Memory B cell (primary cell): ENCODE results near the gene RANBP3.
"Not testable (repeated sequence)": the region's sequence is repeated elsewhere in the genome, so short reads cannot be mapped to it uniquely, and the experiment has no call there.

ENCODE experiments used
- ATAC-seq: fragments of 150-1000 bp; cut with Tn5 transposase; 2 replicates; pipeline ENCODE4 v1.10.0; 2021; ENCODE audit warnings: low read depth, mild to moderate bottlenecking, moderate library complexity
- DNase-seq, 2 donors: peaks; one replicate each; pipeline ENCODE4 v3.0.0; 2022; ENCODE audit warnings: low spot score in 2 of 2
- H3K27ac Mint-ChIP-seq: one replicate; pipeline ENCODE4 v1.8.0; 2022; ENCODE audit warnings: mild to moderate bottlenecking, moderate library complexity, mixed read lengths
- H3K27me3 Mint-ChIP-seq: one replicate; pipeline ENCODE4 v1.8.0; 2022; ENCODE audit warnings: mixed read lengths
- H3K36me3 Mint-ChIP-seq: one replicate; pipeline ENCODE4 v1.8.0; 2022; ENCODE audit warnings: mild to moderate bottlenecking, mixed read lengths
- H3K4me1 Mint-ChIP-seq: one replicate; pipeline ENCODE4 v1.8.0; 2022; ENCODE audit warnings: mixed read lengths
- H3K4me3 Mint-ChIP-seq: one replicate; pipeline ENCODE4 v1.8.0; 2022; ENCODE audit warnings: mild to moderate bottlenecking, moderate library complexity, mixed read lengths
- H3K9me3 Mint-ChIP-seq: one replicate; pipeline ENCODE4 v1.8.0; 2022; ENCODE audit warnings: mixed read lengths

The RANBP3 gene

DNA sequence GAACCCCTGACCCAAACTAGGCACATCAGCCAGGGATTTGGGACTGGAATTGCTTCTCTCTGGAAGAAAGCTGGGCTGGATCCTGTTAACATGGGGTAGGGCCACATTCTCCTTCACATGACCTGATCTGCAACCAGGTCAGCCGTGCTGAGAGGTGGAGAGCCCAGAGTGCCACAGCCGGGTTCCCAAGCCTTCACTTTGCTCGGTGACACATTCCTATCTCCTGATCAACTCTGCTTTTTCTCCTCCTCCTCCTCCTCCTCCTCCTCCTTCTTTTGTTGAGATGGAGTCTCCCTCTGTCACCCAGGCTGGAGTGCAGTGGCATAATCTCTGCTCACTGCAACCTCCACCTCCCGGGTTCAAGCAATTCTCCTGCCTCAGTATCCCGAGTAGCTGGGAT, 7.9 kb upstream of the RANBP3 start:
- H3K4me1 Mint-ChIP-seq, result not testable (repeated sequence)

DNA sequence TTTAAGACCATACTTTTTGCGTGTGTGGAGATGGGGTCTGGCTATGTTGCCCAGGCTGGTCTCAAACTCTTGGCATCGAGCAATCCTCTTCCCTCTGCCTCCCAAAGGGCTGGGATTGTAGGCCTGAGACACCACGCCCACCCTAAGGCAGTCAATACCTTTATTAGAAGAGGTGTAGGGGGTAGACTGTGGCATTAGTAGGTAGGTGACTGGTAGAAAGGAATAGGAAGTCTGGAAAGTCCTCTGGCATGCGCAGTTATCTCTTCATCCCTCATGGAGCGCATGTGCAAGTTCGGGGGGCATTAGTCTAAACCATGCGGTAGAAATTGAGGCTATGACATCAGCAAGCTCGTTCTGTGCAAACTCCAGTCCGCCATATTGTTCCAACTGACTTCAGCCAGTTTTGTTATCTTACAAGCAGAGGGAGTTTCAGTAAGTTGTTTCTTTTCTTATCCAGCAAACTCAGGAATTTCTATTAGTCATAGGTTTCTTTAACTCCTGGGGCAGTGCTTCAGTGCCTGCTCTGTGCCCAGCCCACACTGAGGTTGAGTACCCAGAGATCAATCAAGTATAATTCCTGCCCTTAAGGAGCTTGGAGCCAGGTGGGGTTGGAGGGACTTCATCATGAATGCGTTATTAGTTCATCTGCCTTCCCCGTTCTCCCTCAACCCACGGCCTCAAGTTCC, 7.3 kb upstream of the RANBP3 start:
- no peak for ATAC-seq
- Mint-ChIP-seq H3K4me1 (peaks cover 7% of the 10 kb centered on the region), H3K27ac (no peak overlapping the region), H3K36me3 (no peaks in the 10 kb centered on the region), H3K4me3 (no peak overlapping the region), H3K27me3 (peaks cover 2% of the 10 kb centered on the region), H3K9me3 (no peaks in the 10 kb centered on the region)
- no peak for DNase-seq

More for the DNA sequence above, 7.9 kb upstream of the RANBP3 start:
- not testable (repeated sequence) for ATAC-seq, H3K36me3 Mint-ChIP-seq, H3K27ac Mint-ChIP-seq, DNase-seq, H3K9me3 Mint-ChIP-seq, H3K4me3 Mint-ChIP-seq, H3K27me3 Mint-ChIP-seq

DNA sequence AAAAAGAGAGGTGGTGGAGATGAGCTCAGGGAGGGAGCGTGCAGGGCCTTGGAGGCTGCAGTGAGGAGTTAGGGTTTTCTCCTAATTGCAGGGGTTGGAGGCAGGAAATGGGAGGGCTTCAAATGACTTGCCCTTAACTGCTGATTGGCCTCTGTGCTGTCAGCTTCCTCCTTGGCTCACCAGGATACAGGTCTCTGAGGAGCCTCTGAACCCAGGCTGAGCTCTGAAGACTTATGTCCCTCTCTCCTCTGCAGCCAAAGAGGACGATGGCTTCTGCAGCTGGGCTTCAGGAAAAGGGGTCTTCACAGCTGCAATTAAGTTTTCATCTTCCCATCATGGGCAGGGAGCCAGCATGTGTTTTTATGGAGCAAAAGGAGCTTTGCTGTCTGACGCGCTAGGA, 6.7 kb upstream of the RANBP3 start:
- ATAC-seq, result no peak
- no peak overlapping the region for H3K4me3 Mint-ChIP-seq
- no peaks in the 10 kb centered on the region for H3K9me3 Mint-ChIP-seq
- no peak for DNase-seq
- H3K27me3 Mint-ChIP-seq, result peaks cover under 1% of the 10 kb centered on the region
- H3K27ac Mint-ChIP-seq, result no peak overlapping the region
- no peaks in the 10 kb centered on the region for H3K36me3 Mint-ChIP-seq
- peaks cover 7% of the 10 kb centered on the region for H3K4me1 Mint-ChIP-seq

DNA sequence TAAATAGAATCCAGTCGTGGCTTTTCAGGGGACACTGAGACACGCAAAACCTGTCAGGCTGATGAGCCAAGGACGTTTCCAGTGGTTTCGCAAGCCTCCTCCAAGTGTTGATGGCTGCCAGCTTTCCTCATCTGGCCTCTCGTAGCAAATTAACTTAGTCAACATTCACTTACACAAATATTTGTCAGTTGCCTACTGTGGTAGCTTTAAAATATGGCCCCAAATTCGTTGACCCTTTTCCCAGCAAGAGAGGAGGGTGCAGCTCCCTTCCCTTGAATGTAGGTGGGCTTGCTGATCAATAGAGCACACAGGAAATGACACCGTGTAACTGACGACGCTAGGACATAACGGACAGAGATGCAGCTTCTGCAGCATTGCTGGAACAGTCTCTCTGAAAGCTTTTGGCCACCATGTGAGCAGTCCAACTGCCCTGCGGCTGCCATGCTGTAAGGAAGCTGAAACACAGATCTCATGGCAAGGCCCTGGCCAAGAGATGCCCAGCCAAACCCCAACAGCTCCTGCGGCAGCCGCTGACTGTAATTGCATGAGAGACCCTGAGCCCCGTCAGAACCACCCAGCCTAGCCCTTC, 5.5 kb upstream of the RANBP3 start:
- Mint-ChIP-seq H3K27me3 (no peaks in the 10 kb centered on the region), H3K4me1 (peaks cover 12% of the 10 kb centered on the region), H3K9me3 (no peaks in the 10 kb centered on the region), H3K27ac (no peak overlapping the region), H3K36me3 (no peaks in the 10 kb centered on the region), H3K4me3 (no peak overlapping the region)
- ATAC-seq, result no peak
- no peak for DNase-seq

DNA sequence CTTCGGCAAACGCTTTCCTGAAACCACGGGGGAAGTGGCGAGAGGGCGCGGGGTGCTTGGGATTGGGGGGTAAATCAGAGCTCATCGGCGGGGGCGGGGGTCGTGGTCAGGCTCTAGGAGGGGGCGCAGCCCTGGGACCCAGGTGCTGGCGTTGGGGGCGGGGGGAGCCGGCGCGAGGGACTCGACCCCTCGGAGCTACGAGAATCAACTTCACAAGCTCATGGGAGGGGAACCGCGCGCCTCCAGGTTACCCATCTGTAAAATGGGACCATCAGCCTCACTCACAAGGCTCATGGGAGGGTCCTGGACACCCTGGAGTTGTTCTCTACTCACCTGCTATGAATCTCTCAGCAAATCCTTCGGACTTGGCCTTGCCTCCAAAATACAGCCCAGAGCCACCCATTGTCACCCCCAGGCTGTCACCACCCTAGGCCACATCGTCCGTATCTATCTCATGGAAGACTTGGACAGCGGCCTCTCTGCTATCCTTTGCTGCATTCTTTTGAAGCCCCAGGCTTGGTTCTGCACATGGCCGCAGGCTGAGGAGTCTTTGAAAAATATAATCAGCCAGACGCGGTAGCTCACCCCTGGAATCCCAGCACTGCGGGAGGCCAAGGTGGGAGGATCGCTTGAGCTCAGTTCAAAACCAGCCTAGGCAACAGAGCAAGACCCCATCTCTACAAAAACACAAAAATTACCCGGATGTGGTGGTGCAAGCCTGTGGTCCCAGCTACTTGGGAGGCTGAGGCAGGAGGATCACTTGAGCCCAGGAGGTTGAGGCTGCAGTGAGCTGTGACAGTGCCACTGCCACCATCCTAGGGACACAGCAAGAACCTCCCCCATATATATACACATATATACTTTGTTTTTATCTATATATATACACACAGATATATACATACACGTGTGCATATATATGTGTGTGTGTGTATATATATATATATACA, 939 bp upstream of the RANBP3 start:
- peaks cover 12% of the 10 kb centered on the region for H3K36me3 Mint-ChIP-seq
- peak overlapping the region; percentile 92 for H3K27ac Mint-ChIP-seq
- ATAC-seq (no peak), DNase-seq (no peak)
- no peaks in the 10 kb centered on the region for H3K9me3 Mint-ChIP-seq
- H3K4me1 Mint-ChIP-seq, result peaks cover 39% of the 10 kb centered on the region
- H3K27me3 Mint-ChIP-seq, result no peaks in the 10 kb centered on the region
- peak overlapping the region; percentile 98 for H3K4me3 Mint-ChIP-seq

DNA sequence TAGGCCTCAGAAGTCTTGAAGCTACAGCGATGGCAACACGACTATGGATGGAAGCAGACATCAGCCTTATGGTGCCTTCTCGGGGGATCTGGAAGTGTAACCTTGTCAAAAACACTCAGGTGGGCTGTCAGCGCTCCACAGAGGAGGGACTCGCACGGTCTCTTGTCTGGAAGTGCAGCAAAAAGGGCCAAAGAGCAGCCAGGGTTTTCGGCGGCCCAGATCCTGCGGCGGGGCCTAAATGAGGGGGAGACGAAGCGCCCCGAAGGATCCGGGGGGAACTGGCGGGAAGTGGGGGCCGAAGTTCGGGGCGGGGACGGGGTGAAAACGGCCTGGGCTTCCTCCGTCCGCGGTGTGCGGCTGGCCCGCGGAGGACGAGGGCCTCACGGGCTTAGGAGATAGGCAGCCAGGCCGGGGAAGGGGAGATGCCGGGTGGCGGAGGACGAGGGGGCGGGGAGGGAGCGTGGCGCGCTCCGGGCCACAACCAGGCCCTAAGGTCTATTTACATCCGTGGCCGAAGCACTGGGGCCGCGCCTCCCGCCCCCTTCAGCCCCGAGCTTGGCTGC, 637 bp downstream of the RANBP3 start:
- ATAC-seq (no peak), DNase-seq (no peak)
- H3K36me3 Mint-ChIP-seq, result peaks cover 12% of the 10 kb centered on the region
- peak overlapping the region; percentile 98 for H3K4me3 Mint-ChIP-seq
- peaks cover 42% of the 10 kb centered on the region for H3K4me1 Mint-ChIP-seq
- no peaks in the 10 kb centered on the region for H3K9me3 Mint-ChIP-seq
- H3K27me3 Mint-ChIP-seq, result no peaks in the 10 kb centered on the region
- peak overlapping the region; percentile 95 for H3K27ac Mint-ChIP-seq

DNA sequence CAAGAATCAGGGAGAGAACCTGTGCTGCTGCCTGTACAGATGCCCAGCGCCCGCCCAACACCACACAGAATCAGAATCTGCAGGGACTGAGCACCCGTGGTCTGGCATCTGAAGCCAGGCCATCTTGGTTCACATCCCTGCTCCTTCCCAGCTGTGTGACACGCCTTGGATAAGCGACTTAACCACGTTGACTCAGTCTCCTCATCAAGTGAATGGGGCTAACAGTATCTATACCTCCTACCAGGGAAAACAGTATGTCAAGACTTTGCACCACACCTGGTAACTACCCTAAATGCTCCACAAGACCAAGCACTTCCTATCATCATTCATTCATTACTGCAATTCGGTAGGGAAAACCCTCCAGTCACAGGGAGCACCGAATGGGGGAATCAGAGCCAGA, 1.2 kb downstream of the RANBP3 start:
- Mint-ChIP-seq H3K9me3 (no peaks in the 10 kb centered on the region), H3K4me3 (peak overlapping the region; percentile 98), H3K36me3 (peaks cover 12% of the 10 kb centered on the region), H3K27me3 (no peaks in the 10 kb centered on the region), H3K4me1 (peaks cover 45% of the 10 kb centered on the region), H3K27ac (peak overlapping the region; percentile 95)
- ATAC-seq, result no peak
- DNase-seq, result no peak

DNA sequence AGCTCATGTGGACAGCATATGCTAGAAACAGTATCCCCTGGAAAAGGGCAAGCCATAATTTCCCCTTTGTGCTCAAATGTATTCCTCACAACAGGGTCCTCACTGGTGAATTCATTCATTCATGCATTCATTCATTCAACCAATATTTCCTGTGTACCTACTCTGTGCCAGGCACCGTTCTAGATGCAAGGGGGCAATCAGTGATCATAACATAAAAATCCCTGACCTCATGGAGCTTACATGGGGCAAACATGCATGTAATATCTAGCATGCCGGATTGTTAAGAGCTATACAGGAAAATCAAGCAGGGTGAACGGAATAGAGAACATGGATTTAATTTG, 2.6 kb downstream of the RANBP3 start:
- Mint-ChIP-seq H3K9me3 (no peaks in the 10 kb centered on the region), H3K4me3 (peak overlapping the region; percentile 98), H3K27me3 (no peaks in the 10 kb centered on the region), H3K4me1 (peaks cover 48% of the 10 kb centered on the region), H3K36me3 (peaks cover 12% of the 10 kb centered on the region), H3K27ac (peak overlapping the region; percentile 54)
- ATAC-seq (no peak), DNase-seq (no peak)

DNA sequence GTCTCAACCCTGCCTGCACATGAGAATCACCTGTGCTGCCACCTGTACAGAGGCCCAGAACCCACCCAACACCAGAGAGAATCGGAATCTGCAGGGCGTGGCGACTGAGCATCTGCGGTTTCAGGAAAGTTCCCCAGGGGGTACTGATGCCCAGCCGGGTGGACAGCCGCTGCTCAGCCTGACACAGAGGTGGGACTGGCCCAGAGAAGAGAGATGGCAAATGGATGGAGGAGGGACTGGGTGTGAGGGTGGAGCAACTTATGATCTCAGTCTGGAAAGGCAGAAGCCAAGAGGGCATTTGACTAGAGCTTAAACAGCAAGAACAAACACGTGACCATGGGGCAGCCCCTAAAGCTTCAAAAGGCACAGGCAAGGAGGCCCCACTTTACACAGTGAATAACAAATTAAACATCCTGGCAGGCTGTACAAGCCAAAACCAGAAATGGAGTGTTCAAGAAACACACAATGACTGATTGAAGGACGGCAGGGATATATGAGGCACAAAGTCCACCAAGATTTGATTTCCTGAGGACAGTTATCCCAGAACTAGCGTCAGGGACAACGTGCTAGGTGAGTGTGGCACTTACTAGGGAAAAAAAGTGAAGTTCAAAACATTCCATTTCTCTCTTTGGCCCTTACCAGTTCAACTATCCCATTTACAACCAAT, 3.1 kb downstream of the RANBP3 start:
- H3K4me1 Mint-ChIP-seq, result peaks cover 48% of the 10 kb centered on the region
- H3K36me3 Mint-ChIP-seq, result peaks cover 12% of the 10 kb centered on the region
- peak overlapping the region; percentile 63 for H3K4me3 Mint-ChIP-seq
- no peaks in the 10 kb centered on the region for H3K9me3 Mint-ChIP-seq
- peak overlapping the region; percentile 80 for H3K27ac Mint-ChIP-seq
- DNase-seq (no peak), ATAC-seq (peak; percentile 15)
- no peaks in the 10 kb centered on the region for H3K27me3 Mint-ChIP-seq

DNA sequence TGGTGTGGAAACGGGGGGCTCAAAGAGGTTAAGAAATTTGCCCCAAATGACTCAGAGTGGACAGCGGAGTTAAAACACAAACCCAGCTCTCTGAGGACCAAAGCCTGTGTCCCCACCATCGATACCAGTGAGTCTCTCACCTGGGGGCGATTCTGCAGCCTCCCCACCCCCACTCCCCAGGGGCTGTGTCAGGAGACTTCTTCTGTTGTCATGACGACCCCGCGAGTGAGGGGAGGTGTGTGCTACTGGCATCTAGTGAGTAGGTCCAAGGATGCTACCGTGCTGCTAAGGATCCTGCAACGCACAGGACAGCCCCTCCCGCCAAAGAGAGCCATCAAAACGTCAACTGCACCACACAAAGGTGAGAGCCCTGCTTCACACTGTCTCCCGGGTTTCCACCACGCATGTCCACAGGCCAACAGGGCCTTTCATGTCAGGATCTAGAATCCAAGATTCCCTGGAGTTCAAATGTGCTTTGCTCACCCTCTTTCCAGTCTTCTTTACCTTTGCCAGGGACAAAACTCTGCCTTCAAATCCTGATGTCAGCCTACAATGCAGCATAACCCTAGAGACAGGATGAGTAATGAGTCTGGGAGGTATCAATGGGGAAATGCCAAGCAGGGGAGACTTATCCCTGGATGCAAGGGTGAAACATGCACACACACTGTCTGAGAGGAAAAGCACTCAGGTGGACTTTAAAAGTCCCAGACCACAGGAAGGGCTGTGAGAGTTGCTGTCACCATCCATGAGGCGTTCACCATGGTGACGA, 3.9 kb downstream of the RANBP3 start:
- Mint-ChIP-seq H3K4me1 (peaks cover 46% of the 10 kb centered on the region), H3K9me3 (no peaks in the 10 kb centered on the region), H3K27me3 (no peaks in the 10 kb centered on the region), H3K36me3 (peaks cover 12% of the 10 kb centered on the region), H3K27ac (peak overlapping the region; percentile 80), H3K4me3 (peak overlapping the region; percentile 63)
- DNase-seq (no peak), ATAC-seq (no peak)

DNA sequence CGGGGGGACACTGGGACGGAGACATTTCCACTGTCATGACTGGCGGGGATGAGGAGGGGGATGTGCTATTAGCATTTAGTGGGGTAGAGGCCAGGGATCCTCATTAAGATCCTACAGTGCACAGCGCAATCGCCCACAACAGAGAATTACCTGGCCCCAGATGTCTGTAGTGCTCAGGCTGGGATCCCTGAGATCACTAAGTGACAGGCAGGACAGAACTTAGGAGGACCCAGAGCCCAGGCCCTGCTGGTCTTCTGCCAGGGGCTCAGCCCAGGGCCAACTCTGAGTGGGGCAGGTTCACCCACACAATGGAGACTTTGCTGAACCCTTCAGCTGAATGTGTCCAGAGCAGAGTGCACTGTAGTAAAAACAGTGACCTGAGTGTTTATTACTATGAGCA, 4.6 kb downstream of the RANBP3 start:
- Mint-ChIP-seq H3K4me3 (no peak overlapping the region), H3K4me1 (peaks cover 48% of the 10 kb centered on the region), H3K9me3 (no peaks in the 10 kb centered on the region), H3K27me3 (no peaks in the 10 kb centered on the region), H3K36me3 (peaks cover 12% of the 10 kb centered on the region), H3K27ac (no peak overlapping the region)
- ATAC-seq, result no peak
- no peak for DNase-seq

DNA sequence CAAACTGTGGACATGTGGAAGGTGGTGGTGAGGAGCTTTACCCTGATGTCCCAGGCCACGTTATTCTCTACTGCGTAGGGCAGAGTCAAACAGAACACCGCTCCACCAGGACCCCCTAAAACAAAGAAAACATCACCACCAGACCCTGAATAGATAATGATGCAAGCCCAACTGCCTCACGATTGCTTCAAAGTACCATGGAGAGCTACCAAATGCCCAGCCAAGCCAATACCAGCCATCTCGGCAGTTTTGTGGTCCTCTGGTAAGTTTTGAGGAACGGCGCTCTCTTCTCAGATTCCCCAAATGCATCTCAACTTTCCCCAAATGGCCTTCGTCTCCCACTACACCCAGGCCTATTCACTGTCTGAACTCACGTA, 5.6 kb downstream of the RANBP3 start:
- Mint-ChIP-seq H3K4me1 (peaks cover 55% of the 10 kb centered on the region), H3K36me3 (peaks cover 12% of the 10 kb centered on the region), H3K27ac (peak overlapping the region; percentile 15), H3K4me3 (no peak overlapping the region), H3K27me3 (no peaks in the 10 kb centered on the region), H3K9me3 (no peaks in the 10 kb centered on the region)
- DNase-seq, result no peak
- no peak for ATAC-seq

DNA sequence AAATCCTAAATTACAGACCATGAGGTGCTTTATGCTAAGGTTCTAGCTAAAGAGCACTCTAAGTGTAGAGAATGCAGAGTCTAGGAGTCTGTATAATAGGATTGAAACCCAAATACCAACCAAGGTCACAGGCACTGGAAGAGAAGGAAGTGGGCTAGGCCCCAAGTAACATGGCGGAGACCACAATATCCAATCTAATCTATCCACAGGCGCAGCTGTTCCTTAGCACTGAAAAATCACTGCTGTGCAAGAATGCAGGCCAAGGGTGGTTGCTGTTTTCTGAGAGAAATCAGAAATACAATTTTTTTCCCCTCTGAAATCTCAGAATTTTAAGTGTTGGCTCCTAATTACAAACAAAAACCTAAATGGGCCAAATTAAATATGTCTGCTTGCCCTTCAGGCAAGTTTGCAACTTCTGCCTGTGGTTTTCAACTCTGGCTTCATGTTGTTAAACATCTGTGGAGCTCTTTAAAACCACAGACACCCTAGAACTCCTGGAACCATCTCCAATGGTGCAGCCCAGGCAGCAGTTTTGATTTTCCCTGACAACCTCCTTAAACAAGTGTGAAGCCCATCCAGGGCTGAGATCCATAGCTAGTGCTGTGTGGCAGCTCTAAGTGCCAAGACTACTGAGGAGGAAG, 6.1 kb downstream of the RANBP3 start:
- Mint-ChIP-seq H3K4me1 (peaks cover 53% of the 10 kb centered on the region), H3K27me3 (no peaks in the 10 kb centered on the region), H3K36me3 (peaks cover 12% of the 10 kb centered on the region), H3K4me3 (no peak overlapping the region), H3K9me3 (no peaks in the 10 kb centered on the region), H3K27ac (peak overlapping the region; percentile 15)
- no peak for DNase-seq
- ATAC-seq, result no peak
